Loucy (cell line): Measurements from ENCODE around the gene MOB3B.

ENCODE experiments used
- H2AFZ ChIP-seq: fragments of 200-600 bp; sonication (generic); 2 replicates; pipeline ENCODE4 v1.6.0; 2016; ENCODE audit warnings: antibody characterized with exemption, mild to moderate bottlenecking, low read length, moderate library complexity
- H3F3A ChIP-seq: fragments of 200-600 bp; 2 replicates; pipeline ENCODE4 v1.6.0; 2016; ENCODE audit warnings: antibody characterized with exemption, low read depth, mild to moderate bottlenecking
- H3K27me3 ChIP-seq: fragments of 200-600 bp; sonication (generic); 2 replicates; pipeline ENCODE4 v1.6.1; 2014; ENCODE audit warnings: low read length, mild to moderate bottlenecking; ENCODE audit not compliant: insufficient read depth, poor library complexity, severe bottlenecking
- H3K36me3 ChIP-seq: fragments of 200-600 bp; sonication (generic); 2 replicates; pipeline ENCODE4 v1.6.1; 2016; ENCODE audit warnings: low read length; ENCODE audit not compliant: insufficient read depth
- H3K4me1 ChIP-seq: fragments of 200-600 bp; sonication (generic); 2 replicates; pipeline ENCODE4 v1.5.1; 2014; ENCODE audit warnings: low read length, mild to moderate bottlenecking; ENCODE audit not compliant: insufficient read depth, poor library complexity, severe bottlenecking
- H3K4me2 ChIP-seq: fragments of 200-600 bp; sonication (generic); 2 replicates; pipeline ENCODE4 v1.6.0; 2014; ENCODE audit warnings: antibody characterized with exemption, low read length, low read depth, mild to moderate bottlenecking; ENCODE audit not compliant: poor library complexity, severe bottlenecking
- H3K4me3 ChIP-seq: fragments of 200-600 bp; sonication (generic); 2 replicates; pipeline ENCODE4 v1.5.1; 2014; ENCODE audit warnings: low read length, mild to moderate bottlenecking, mixed read lengths; ENCODE audit not compliant: poor library complexity, severe bottlenecking
- H3K79me2 ChIP-seq: fragments of 200-600 bp; sonication (generic); 2 replicates; pipeline ENCODE4 v1.6.1; 2014; ENCODE audit warnings: low read length; ENCODE audit not compliant: insufficient read depth
- H3K9ac ChIP-seq: fragments of 200-600 bp; sonication (generic); 2 replicates; pipeline ENCODE4 v1.6.0; 2014; ENCODE audit warnings: mild to moderate bottlenecking, low read depth, low read length, moderate library complexity; ENCODE audit not compliant: poor library complexity, severe bottlenecking
- H3K9me2 ChIP-seq: fragments of 200-600 bp; sonication (generic); replicated peaks from 2 replicates; pipeline ENCODE4 v1.6.1; 2016; ENCODE audit warnings: low read depth, low read length, mixed read lengths
- H3K9me3 ChIP-seq: fragments of 200-600 bp; sonication (generic); 2 replicates; pipeline ENCODE4 v1.6.1; 2014; ENCODE audit warnings: mild to moderate bottlenecking, antibody characterized with exemption, low read length, low read depth; ENCODE audit not compliant: insufficient read depth
- H4K20me1 ChIP-seq: fragments of 200-600 bp; sonication (generic); 2 replicates; pipeline ENCODE4 v1.6.0; 2014; ENCODE audit warnings: antibody characterized with exemption, low read length, mild to moderate bottlenecking; ENCODE audit not compliant: insufficient read depth, poor library complexity, severe bottlenecking
- EZH2phosphoT487 ChIP-seq: fragments of 200-600 bp; IDR thresholded peaks from 2 replicates; pipeline ENCODE4 v1.6.1; 2018; ENCODE audit warnings: antibody characterized with exemption, mild to moderate bottlenecking, moderate library complexity, borderline replicate concordance
- TF ChIP-seq, protein P1 (sequence below): fragments of 200-600 bp; sonication (generic); conservative IDR thresholded peaks from 2 replicates; pipeline ENCODE4 v1.5.1; 2014; ENCODE audit warnings: mild to moderate bottlenecking, antibody characterized with exemption, low read length

The MOB3B gene

DNA sequence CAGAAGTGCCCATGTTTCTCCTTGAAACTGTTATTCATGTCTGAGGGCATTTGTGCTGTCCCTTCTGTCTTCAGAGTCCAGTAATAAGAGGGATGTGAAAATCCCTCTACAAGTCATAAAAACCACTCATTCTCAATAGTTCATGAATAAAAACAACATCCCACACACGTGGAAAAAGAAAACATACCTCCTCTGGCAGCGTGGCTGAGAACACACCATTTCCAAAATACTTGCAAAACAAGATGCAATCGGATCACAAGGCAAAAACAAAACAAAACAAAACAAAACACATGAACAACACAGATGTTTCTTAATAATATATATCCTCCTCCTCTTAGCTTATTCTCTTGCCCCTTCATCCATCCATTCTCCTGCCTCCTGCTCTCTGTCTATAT is 161.7 kb downstream of the MOB3B start:
- Histone ChIP-seq H3K36me3 (no peaks in the 10 kb centered on the region; the same call in 1 of the 2 replicates), H3K4me1 (peaks cover 30% of the 10 kb centered on the region), H3K4me2 (no peak overlapping the region), H3K79me2 (no peaks in the 10 kb centered on the region), H2AFZ (no peak overlapping the region), H3K9ac (no peak overlapping the region), H3K4me3 (no peak overlapping the region), H3K9me3 (no peaks in the 10 kb centered on the region), H3K9me2 (no peaks in the 10 kb centered on the region), H3K27me3 (no peaks in the 10 kb centered on the region), H3F3A (peaks cover 3% of the 10 kb centered on the region; the same call in 1 of the 2 replicates), H4K20me1 (no peaks in the 10 kb centered on the region)
- TF ChIP-seq EZH2phosphoT487 = no peak
- TF ChIP-seq, protein P1, sequence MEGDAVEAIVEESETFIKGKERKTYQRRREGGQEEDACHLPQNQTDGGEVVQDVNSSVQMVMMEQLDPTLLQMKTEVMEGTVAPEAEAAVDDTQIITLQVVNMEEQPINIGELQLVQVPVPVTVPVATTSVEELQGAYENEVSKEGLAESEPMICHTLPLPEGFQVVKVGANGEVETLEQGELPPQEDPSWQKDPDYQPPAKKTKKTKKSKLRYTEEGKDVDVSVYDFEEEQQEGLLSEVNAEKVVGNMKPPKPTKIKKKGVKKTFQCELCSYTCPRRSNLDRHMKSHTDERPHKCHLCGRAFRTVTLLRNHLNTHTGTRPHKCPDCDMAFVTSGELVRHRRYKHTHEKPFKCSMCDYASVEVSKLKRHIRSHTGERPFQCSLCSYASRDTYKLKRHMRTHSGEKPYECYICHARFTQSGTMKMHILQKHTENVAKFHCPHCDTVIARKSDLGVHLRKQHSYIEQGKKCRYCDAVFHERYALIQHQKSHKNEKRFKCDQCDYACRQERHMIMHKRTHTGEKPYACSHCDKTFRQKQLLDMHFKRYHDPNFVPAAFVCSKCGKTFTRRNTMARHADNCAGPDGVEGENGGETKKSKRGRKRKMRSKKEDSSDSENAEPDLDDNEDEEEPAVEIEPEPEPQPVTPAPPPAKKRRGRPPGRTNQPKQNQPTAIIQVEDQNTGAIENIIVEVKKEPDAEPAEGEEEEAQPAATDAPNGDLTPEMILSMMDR = no peak

DNA sequence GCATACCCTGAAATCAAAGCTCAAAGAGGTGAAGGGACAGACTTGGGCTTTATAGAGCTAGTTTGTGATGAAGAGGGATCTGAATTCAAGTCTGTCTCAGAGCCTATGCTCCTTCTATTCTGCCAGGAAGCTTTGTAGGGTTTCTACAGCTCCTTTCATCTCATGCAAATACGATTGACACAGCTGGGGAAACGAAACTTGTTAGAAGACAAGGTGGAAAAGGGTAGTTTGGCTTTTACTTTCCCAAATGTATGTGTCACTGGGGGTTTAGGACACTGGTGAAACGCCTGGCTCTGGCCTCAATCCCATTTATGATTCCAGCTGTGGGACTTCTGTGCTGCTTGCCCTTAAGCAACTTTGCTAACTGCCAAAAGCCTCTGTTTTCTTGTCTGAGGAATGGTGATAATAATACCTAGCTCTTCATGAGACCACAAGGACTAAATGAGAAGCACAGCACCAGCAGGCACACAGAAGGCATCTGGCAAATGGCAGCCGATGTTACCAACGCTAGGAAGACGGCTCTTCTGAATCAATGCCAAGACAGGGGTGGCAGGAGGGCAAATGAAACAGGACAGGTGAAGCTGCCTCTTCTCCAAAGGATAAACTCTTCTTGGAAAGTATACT is 162.3 kb downstream of the MOB3B start:
- H3K36me3 ChIP-seq = no peaks in the 10 kb centered on the region; the same call in 1 of the 2 replicates
- no peak overlapping the region for H3K9ac ChIP-seq
- H4K20me1 ChIP-seq = no peaks in the 10 kb centered on the region
- H3F3A ChIP-seq = peaks cover 3% of the 10 kb centered on the region; the same call in 1 of the 2 replicates
- H3K9me3 ChIP-seq = no peaks in the 10 kb centered on the region
- H3K4me1 ChIP-seq = peaks cover 28% of the 10 kb centered on the region
- no peaks in the 10 kb centered on the region for H3K27me3 ChIP-seq
- no peak overlapping the region for H3K4me2 ChIP-seq
- no peak overlapping the region for H2AFZ ChIP-seq
- TF ChIP-seq EZH2phosphoT487 = no peak
- TF ChIP-seq, protein P1 = no peak
- H3K79me2 ChIP-seq = no peaks in the 10 kb centered on the region
- no peak overlapping the region for H3K4me3 ChIP-seq
- no peaks in the 10 kb centered on the region for H3K9me2 ChIP-seq

DNA sequence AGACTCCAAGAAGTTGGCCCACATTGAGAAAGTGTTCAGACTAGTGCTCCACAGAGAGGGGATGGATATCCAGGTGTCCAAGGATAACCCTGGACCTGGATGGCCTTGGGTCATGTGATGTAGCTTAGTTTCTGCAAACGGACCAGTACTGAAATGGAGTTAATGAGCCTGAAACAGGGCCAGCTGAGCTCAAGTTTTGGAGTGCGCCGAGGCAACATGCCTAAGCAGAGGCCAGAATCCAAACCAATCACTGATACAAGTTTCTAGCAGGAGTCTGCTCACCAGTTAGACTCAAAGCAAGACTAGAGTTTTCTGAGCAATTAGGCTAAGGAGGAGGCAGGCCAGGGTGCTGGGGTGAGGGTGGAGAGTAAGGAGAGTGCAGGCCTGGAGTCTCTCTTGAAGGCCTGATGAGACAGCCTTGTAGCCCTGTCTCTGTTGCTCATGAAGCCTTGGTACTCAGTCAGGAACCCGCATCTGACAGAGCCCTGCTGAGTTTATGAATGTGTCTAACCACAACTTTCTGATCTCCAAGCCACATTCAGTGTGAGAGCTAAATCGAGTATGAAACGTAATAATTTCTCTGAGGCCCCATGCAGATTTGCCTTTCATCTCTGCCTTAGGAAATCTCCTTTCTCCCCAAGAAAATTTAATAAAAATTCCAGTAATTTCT is 163.8 kb downstream of the MOB3B start:
- Histone ChIP-seq H3K4me1 (peaks cover 21% of the 10 kb centered on the region), H3K79me2 (no peaks in the 10 kb centered on the region), H4K20me1 (no peaks in the 10 kb centered on the region), H3K36me3 (no peaks in the 10 kb centered on the region; the same call in 1 of the 2 replicates), H3K4me2 (peak overlapping the region; percentile 68), H3K9me3 (no peaks in the 10 kb centered on the region), H3K9ac (peak overlapping the region; percentile 40), H3K4me3 (peak overlapping the region; percentile 45), H3F3A (peaks cover 3% of the 10 kb centered on the region; the same call in 1 of the 2 replicates), H3K9me2 (no peaks in the 10 kb centered on the region), H3K27me3 (no peaks in the 10 kb centered on the region), H2AFZ (no peak overlapping the region)
- TF ChIP-seq EZH2phosphoT487 = no peak
- TF ChIP-seq, protein P1 = no peak
